Ishikawa (cell line): ENCODE results near the gene FOXP1.

ENCODE experiments used
- TEAD4 ChIP-seq: IDR thresholded peaks from 2 replicates; pipeline ENCODE4 v1.6.1; 2012
- TF ChIP-seq, protein P1 (sequence below): IDR thresholded peaks from 2 replicates; pipeline ENCODE4 v1.6.1; 2012; ENCODE audit warnings: low read depth, mild to moderate bottlenecking

DNA sequence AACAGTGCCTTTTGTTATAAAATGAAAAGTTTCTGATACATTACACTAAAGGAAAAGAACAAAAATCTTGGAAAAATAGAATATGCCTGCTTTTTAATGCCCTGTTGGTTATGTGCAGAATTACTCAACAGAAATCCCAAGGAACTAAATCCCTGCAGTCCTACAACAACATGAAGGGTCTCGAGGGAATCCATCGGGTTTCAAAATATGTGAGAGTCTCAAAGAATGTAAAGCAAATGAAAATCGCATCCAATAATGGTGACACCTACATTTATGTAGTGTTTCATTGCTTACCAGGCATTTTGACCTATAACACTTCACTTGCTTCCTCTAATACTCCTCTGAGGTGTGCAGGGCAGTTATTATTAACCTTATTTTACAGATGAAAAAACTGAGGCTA, 411.3 kb downstream of the FOXP1 start:
- no peak for TF ChIP-seq TEAD4
- TF ChIP-seq, protein P1, sequence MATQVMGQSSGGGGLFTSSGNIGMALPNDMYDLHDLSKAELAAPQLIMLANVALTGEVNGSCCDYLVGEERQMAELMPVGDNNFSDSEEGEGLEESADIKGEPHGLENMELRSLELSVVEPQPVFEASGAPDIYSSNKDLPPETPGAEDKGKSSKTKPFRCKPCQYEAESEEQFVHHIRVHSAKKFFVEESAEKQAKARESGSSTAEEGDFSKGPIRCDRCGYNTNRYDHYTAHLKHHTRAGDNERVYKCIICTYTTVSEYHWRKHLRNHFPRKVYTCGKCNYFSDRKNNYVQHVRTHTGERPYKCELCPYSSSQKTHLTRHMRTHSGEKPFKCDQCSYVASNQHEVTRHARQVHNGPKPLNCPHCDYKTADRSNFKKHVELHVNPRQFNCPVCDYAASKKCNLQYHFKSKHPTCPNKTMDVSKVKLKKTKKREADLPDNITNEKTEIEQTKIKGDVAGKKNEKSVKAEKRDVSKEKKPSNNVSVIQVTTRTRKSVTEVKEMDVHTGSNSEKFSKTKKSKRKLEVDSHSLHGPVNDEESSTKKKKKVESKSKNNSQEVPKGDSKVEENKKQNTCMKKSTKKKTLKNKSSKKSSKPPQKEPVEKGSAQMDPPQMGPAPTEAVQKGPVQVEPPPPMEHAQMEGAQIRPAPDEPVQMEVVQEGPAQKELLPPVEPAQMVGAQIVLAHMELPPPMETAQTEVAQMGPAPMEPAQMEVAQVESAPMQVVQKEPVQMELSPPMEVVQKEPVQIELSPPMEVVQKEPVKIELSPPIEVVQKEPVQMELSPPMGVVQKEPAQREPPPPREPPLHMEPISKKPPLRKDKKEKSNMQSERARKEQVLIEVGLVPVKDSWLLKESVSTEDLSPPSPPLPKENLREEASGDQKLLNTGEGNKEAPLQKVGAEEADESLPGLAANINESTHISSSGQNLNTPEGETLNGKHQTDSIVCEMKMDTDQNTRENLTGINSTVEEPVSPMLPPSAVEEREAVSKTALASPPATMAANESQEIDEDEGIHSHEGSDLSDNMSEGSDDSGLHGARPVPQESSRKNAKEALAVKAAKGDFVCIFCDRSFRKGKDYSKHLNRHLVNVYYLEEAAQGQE: no peak
